ENCODE results near the gene PHLDB2. TPM values are rescaled to one million over a fixed set of nuclear protein-coding genes. Genes with fewer than 3 reads are reported as not detected.

PHLDB2 gene
- total RNA-seq, 1 experiment from 2014 or later, result 13.2 TPM

- no peak overlapping the region for H3K9ac ChIP-seq (ENCODE audit: extremely low read depth, insufficient read length, low read length)
- H3K4me3 Mint-ChIP-seq, result no peak overlapping the region
- H2BK15ac ChIP-seq (ENCODE audit: low read depth, low read length), result no peak overlapping the region
- peaks cover 0 to 3% (median 0%) of the 10 kb centered on the region in 3 experiments; a peak in 3 of 7 replicates for H3K36me3 Mint-ChIP-seq (ENCODE audit: insufficient read depth in 1 of 3, low read depth in 3 of 3)
- no peaks in the 10 kb centered on the region for H3K23me2 ChIP-seq (ENCODE audit: insufficient read length, low read depth, low read length, poor library complexity, severe bottlenecking)
- no peak overlapping the region for H4K8ac ChIP-seq (replicated peaks; ENCODE audit: insufficient read length, low read depth, low read length)
- H3T11ph ChIP-seq (ENCODE audit: low read length), result no peak overlapping the region
- no peaks in the 10 kb centered on the region for H3K4me1 Mint-ChIP-seq
- H3K27me3 Mint-ChIP-seq (ENCODE audit: low read depth), result no peaks in the 10 kb centered on the region
- H3K56ac ChIP-seq (ENCODE audit: insufficient read length, low read depth, low read length), result no peak overlapping the region
- H3K4me1 ChIP-seq (ENCODE audit: insufficient read depth, low read length), result no peaks in the 10 kb centered on the region
- H3K27ac Mint-ChIP-seq, result no peak overlapping the region
- H3K4ac ChIP-seq (ENCODE audit: low read depth, low read length), result no peak overlapping the region
- H3K23ac ChIP-seq (ENCODE audit: insufficient read length, low read depth, low read length), result no peak overlapping the region
- H3K9me3 Mint-ChIP-seq, result no peaks in the 10 kb centered on the region
- H4K5ac ChIP-seq (ENCODE audit: insufficient read length, low read depth, low read length), result no peak overlapping the region
- H2BK20ac ChIP-seq (ENCODE audit: low read depth, low read length, poor library complexity, severe bottlenecking), result no peak overlapping the region
- no peak overlapping the region for H3K18ac ChIP-seq (ENCODE audit: insufficient read length, low read depth, low read length)
- H3K27ac ChIP-seq (ENCODE audit: insufficient read length, low read depth, low read length), result no peak overlapping the region
- no peak overlapping the region for H3K4me2 ChIP-seq (ENCODE audit: insufficient read depth, insufficient read length, low read length)
- TF ChIP-seq CTCF (conservative IDR thresholded peaks at IDR 0.05), result no peak
- no CpG with 5 or more reads among the region's 3 CpGs for WGBS (ENCODE audit: extremely low coverage, insufficient read length, low lambda C conversion rate)
- no peaks in the 10 kb centered on the region for H4K20me1 ChIP-seq (ENCODE audit: control insufficient read depth, insufficient read depth, insufficient read length)
- no peak overlapping the region for H2BK120ac ChIP-seq (ENCODE audit: low read depth, low read length, poor library complexity, severe bottlenecking)
- no peak overlapping the region for H2AK5ac ChIP-seq (ENCODE audit: insufficient read length, low read length)
- no peak overlapping the region for H2BK5ac ChIP-seq (ENCODE audit: insufficient read length, low read length)
- no peaks in the 10 kb centered on the region for H3K27me3 ChIP-seq (ENCODE audit: insufficient read depth, low read length)
- H3K79me1 ChIP-seq (ENCODE audit: insufficient read depth, low read depth, low read length, poor library complexity, severe bottlenecking), result no peaks in the 10 kb centered on the region
- H2BK12ac ChIP-seq (ENCODE audit: insufficient read length, low read depth, low read length), result no peak overlapping the region
- no peak overlapping the region for H3K14ac ChIP-seq (ENCODE audit: insufficient read depth, low read length)
- H4K91ac ChIP-seq (ENCODE audit: insufficient read length, low read depth, low read length), result no peak overlapping the region
- H2AFZ ChIP-seq (ENCODE audit: low read length), result no peak overlapping the region
- no peak for DNase-seq
- no peaks in the 10 kb centered on the region for H3K9me3 ChIP-seq (ENCODE audit: control insufficient read depth, low read depth, low read length)
- no peaks in the 10 kb centered on the region for H3K79me2 ChIP-seq (ENCODE audit: insufficient read depth, low read length)
Measured at GRCh38 chr3:112010636-112011035, 151.6 kb downstream of the PHLDB2 start.

Measured in H9 (cell line).